OCI-LY7 (cell line): ENCODE data around the gene CCDC51.

Experiments used
- EZH2phosphoT487 ChIP-seq: fragments of 200-600 bp; sonication (generic); IDR thresholded peaks from 2 replicates; pipeline ENCODE4 v1.6.1; 2018; ENCODE audit warnings: low read depth, borderline replicate concordance, mild to moderate bottlenecking, mixed run types, antibody characterized with exemption, low read length, moderate library complexity, mixed read lengths
- TF ChIP-seq, protein P1 (sequence below): fragments of 200-600 bp; sonication (generic); conservative IDR thresholded peaks from 2 replicates; pipeline ENCODE4 v1.5.1; 2014; ENCODE audit warnings: mild to moderate bottlenecking, antibody characterized with exemption, low read length, moderate library complexity, mixed read lengths

DNA sequence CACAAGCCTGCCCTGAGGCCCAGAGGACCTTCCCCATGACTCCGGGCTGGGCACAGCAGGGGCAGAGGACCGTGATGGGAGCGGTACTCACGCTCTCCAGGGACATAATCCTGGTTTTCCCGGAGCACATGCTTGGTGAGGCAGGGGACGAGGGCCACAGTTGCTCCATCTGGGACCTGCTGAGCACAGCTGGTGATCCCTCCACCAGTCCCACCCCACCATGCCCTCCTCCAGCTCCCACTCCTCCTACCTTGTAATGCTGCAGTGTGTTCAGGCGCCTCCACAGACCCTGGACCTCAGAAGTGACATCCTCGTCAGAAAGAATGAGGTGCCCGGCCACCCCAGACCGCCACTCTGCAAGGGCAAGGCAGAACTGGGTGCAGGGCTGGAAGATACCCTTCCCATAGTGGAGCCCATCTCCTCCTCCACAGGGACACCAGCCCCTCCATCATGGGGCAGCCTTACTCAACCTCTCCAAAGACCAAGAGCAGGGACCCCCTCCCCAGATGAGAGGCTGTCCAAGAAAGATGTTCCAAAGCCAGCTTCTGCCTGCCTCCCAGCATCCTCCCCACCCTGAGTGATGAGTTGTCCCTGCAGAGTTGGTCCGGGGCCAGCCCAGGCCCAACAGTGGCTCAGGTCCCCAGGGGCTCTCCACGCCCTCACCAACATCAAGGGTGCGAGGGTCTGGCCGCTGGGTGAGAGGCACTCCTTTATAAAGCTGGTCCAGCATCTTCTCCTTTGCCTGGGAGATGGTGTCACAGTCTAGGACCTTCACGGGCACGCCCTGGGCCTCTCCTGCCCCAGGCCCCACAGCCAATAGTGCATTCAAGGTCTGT, 29.5 kb downstream of the CCDC51 start:
- TF ChIP-seq, protein P1, sequence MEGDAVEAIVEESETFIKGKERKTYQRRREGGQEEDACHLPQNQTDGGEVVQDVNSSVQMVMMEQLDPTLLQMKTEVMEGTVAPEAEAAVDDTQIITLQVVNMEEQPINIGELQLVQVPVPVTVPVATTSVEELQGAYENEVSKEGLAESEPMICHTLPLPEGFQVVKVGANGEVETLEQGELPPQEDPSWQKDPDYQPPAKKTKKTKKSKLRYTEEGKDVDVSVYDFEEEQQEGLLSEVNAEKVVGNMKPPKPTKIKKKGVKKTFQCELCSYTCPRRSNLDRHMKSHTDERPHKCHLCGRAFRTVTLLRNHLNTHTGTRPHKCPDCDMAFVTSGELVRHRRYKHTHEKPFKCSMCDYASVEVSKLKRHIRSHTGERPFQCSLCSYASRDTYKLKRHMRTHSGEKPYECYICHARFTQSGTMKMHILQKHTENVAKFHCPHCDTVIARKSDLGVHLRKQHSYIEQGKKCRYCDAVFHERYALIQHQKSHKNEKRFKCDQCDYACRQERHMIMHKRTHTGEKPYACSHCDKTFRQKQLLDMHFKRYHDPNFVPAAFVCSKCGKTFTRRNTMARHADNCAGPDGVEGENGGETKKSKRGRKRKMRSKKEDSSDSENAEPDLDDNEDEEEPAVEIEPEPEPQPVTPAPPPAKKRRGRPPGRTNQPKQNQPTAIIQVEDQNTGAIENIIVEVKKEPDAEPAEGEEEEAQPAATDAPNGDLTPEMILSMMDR = no peak
- TF ChIP-seq EZH2phosphoT487 = no peak
